SJCRH30 (cell line): ENCODE measurements around the gene SEL1L3. TPM values are rescaled to one million over a fixed set of nuclear protein-coding genes. Genes with fewer than 3 reads are reported as not detected.

Experiments
- DNase-seq, 2 experiments: peaks; one replicate each; pipeline ENCODE4 v3.0.0-alpha.2; 2015 to 2020
- H3K27ac ChIP-seq: fragments of 250-450 bp; sonication (Bioruptor Pico); 2 replicates; pipeline ENCODE4 v1.5.1; 2020; ENCODE audit warnings: mild to moderate bottlenecking, moderate library complexity
- H3K27me3 ChIP-seq: fragments of 250-450 bp; sonication (Bioruptor Pico); 2 replicates; pipeline ENCODE4 v1.5.1; 2020; ENCODE audit warnings: mild to moderate bottlenecking, moderate library complexity
- H3K36me3 ChIP-seq: fragments of 250-450 bp; sonication (Bioruptor Pico); 2 replicates; pipeline ENCODE4 v1.5.1; 2020; ENCODE audit warnings: mild to moderate bottlenecking, moderate library complexity
- H3K4me1 ChIP-seq: fragments of 250-450 bp; sonication (Bioruptor Pico); 2 replicates; pipeline ENCODE4 v1.5.1; 2020; ENCODE audit warnings: mild to moderate bottlenecking, moderate library complexity
- H3K4me3 ChIP-seq: fragments of 250-450 bp; sonication (Bioruptor Pico); 2 replicates; pipeline ENCODE4 v1.5.1; 2020; ENCODE audit warnings: mild to moderate bottlenecking, moderate library complexity
- H3K9me3 ChIP-seq: fragments of 250-450 bp; sonication (Bioruptor Pico); replicated peaks from 2 replicates; pipeline ENCODE4 v1.5.1; 2020; ENCODE audit warnings: mild to moderate bottlenecking, moderate library complexity
- total RNA-seq: library from RNA; depleted of rRNA; stranded (reverse); fragments of >200 nt; shearing (Covaris generic); gene quantifications from 2 replicates; pipeline ENCODE4 v1.2.3, GENCODE V29; 2014

SEL1L3 gene
- total RNA-seq, 1 experiment from 2014 or later = 52.3 TPM

DNA sequence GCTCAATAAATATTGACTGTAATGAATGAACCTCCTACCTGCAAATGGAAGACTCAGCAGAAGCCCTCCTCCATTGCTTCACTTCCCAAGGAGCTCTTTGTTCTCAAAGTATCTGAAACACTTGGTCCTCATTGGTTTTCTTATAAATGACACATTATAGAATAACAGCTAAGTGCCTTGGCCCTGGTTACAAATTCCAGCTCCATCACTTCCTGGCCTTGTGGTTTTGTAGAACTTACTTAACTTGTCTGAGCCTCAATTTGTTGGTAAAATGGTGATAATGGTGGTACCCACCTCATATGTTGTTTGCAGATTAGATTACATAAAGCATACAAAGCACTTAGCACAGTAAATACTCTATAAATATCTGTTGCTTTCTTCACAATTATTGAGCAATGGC is 26.0 kb upstream of the SEL1L3 start:
- Histone ChIP-seq H3K4me3 (no peak overlapping the region), H3K4me1 (peaks cover 8% of the 10 kb centered on the region), H3K27ac (no peak overlapping the region), H3K36me3 (no peaks in the 10 kb centered on the region), H3K9me3 (no peaks in the 10 kb centered on the region), H3K27me3 (no peaks in the 10 kb centered on the region)
- no peak for DNase-seq

DNA sequence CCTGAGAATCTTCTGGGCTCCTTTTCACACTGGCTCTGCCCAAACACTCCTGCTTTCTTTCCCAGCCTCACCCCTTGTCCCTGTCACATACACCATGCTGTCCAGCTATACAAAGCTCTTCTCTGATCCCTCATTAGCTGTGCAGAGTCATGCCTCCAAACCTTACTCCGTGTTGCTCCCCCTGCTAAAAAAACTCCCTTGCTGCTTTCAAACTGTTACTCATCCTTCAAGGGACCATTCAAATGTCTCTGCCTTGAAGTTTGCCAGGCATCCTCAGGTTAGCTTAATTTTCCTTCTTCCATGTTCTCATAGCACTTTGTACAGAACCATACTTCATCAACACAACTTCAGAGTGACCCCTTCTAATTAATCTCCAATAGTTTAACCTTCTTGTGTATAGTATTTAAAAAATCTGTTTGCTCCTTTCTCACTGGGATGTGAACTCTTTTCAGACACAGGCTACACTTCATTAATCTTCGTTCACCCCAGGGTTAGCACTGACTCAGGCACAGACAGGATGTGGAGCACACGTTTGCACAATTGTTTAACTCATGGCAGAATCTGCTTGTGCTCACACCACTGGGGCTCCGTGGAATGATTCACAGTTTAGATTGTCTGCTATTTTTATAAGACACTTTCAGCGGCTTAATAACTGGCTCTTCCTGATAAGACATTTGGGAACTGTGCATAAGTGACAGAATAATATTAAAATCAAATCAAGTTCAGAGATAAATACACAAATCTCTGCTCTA is 21.4 kb upstream of the SEL1L3 start:
- Histone ChIP-seq H3K36me3 (no peaks in the 10 kb centered on the region), H3K9me3 (no peaks in the 10 kb centered on the region), H3K4me1 (no peaks in the 10 kb centered on the region), H3K27me3 (no peaks in the 10 kb centered on the region), H3K4me3 (no peak overlapping the region), H3K27ac (no peak overlapping the region)
- DNase-seq = no peak

DNA sequence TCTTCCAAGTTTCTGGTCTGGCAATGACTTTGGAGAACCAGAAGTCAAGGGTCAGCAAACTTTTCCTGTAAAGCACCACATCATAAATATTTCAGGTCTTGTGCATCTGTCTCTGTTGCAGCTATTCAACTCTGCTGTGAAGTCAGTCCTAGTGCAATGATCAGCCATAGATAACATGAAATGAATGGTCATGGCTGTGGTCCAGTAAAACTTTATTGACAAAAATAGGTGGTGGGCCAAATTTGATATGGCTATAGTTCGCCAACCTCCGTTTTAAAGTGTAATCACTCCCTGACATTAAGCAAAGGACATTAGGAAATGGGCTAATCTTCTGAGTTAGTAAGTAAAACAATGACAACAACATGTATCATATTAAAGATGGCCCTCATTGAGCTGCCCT is 20.8 kb upstream of the SEL1L3 start:
- Histone ChIP-seq H3K27me3 (no peaks in the 10 kb centered on the region), H3K36me3 (no peaks in the 10 kb centered on the region), H3K4me1 (no peaks in the 10 kb centered on the region), H3K4me3 (no peak overlapping the region), H3K9me3 (no peaks in the 10 kb centered on the region), H3K27ac (no peak overlapping the region)
- no peak for DNase-seq

DNA sequence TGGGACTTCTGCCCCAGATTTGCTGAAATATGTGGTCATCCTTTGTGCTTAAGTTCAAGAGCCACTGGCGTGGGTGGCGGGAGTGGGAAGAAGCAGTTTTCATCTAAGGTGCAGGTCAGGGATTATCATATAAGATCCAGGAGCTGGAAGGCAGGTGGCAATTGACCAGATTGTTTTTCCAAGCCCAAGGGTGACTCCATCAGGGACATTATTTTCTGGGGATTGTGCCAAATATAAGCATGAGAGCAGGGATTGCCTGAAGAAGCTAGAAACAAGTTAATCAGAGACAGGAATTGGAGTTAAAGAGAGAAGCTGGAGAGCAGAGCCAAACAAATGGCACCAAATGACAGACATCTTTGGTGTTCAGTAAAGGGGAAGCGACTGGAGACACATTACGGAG is 19.4 kb upstream of the SEL1L3 start:
- no peak for DNase-seq
- Histone ChIP-seq H3K4me3 (no peak overlapping the region), H3K27me3 (no peaks in the 10 kb centered on the region), H3K36me3 (no peaks in the 10 kb centered on the region), H3K27ac (no peak overlapping the region), H3K4me1 (no peaks in the 10 kb centered on the region), H3K9me3 (no peaks in the 10 kb centered on the region)

DNA sequence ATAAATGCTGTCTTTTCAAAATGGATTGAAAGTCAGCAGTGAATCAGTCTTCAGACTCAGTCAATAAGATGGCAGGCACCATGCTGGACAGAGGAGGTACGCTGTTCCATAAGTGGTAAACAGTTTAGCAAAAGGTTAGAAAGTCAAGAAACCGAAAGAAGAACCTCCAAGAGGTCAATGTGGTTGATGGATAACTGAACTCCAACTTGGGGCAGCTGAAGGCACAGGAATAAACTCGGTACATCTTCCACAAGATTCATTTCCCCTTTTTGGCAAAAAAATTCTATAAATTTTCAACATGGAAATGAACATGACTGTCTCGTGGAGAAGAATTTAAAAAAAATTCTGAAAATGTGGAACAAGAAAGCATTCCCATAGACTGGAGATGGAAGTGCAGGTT is 18.4 kb upstream of the SEL1L3 start:
- Histone ChIP-seq H3K36me3 (no peaks in the 10 kb centered on the region), H3K27ac (no peak overlapping the region), H3K9me3 (no peaks in the 10 kb centered on the region), H3K4me1 (no peaks in the 10 kb centered on the region), H3K27me3 (no peaks in the 10 kb centered on the region), H3K4me3 (no peak overlapping the region)
- DNase-seq = no peak

DNA sequence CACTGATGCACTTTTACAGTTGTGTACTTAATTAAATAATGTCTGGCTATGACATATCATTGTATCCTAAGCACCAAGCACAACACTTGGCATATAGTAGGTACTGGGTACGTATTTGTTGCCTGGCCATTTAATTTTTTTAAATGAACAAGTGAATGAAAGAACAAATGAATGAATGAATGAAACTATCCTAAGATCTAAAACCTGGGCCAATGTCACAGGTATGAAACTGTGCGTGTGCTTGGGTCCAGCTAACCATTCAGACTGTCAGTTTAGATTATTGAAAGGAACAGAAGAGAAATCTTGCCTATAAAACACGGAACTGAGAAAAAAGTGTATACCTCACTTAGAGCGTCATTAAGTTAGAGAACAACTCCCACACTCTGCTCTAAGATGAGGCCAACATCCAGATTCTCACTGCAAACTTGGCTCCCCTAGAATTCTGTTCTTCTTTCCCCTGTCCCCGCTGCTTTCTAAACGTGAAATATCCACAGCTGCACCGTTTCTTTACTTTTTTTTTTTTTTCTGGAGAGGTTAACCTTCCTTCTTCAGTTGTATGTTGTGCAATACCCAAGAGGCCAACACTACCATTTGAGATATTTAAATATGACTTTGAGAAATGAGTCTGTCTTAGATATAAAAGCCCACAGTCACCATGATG is 17.3 kb upstream of the SEL1L3 start:
- Histone ChIP-seq H3K36me3 (no peaks in the 10 kb centered on the region), H3K4me3 (no peak overlapping the region), H3K9me3 (no peaks in the 10 kb centered on the region), H3K4me1 (no peaks in the 10 kb centered on the region), H3K27me3 (no peaks in the 10 kb centered on the region), H3K27ac (no peak overlapping the region)
- DNase-seq = no peak

DNA sequence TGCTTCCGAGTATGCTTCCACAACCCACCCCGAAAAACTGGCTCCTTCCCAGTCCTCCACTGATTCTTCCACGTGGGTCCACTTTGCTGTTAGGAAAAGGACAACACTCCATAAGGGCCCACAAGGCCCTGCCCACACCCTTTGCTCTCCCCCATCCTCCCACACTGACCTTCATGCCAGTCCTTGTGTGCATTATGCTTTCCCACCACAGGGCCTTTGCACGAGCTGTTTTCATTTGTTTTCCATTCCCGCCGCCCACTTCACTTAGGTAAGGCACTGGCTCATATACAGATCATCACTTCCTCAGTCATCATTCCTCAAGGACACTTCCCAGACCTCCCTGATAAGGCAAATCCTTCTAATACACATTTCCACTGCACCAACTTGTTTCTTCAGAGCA is 16.8 kb upstream of the SEL1L3 start:
- H3K4me1 ChIP-seq = no peaks in the 10 kb centered on the region

DNA sequence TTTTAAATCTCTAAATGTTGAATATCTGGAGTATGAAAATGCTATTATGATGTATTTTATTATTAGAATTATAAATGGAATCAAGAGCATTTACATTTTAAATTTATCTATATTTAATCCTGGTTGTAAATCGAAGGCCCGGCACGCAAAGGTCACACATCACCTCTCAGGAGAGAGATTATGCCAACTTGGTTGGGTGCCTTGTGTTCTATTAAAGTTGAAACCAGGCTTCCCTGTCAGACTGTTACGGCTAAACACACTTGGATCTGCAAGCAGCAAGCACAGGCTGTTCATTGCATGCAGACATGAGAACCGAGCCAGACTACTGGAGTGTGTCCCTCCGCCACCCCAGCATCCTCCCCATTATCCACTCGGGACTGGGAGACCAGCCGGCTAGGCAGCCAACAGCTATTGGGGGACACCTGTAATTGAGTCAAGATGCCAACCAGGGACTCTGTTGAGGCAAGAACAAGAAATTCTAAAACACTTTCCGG is 16.4 kb upstream of the SEL1L3 start:
- Histone ChIP-seq H3K4me1 (no peaks in the 10 kb centered on the region), H3K4me3 (no peak overlapping the region)
- DNase-seq = no peak

More for the DNA sequence above, 16.8 kb upstream of the SEL1L3 start:
- Histone ChIP-seq H3K27me3 (no peaks in the 10 kb centered on the region), H3K9me3 (no peaks in the 10 kb centered on the region), H3K4me3 (no peak overlapping the region), H3K27ac (no peak overlapping the region), H3K36me3 (no peaks in the 10 kb centered on the region)
- DNase-seq = no peak

DNA sequence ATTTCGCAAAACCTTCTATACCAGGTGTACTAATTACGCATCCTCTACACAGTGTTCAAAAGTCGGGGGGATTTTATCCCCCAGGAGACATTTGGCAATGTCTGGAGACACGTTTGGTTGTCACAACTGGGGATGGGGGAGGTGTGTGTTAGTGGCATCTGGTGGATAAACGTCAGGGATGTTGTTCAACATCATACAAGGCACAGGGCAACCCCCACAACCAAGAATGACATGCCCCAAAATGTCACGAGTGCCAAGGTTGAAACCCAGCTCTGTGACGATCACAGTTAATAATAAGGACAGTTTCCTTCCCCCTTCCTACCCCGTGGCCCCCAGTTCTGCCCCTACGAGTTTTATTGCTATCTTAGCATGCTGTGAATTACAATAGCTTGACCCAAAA is 15.9 kb upstream of the SEL1L3 start:
- Histone ChIP-seq H3K9me3 (no peaks in the 10 kb centered on the region), H3K27me3 (no peaks in the 10 kb centered on the region), H3K4me1 (no peaks in the 10 kb centered on the region), H3K36me3 (no peaks in the 10 kb centered on the region), H3K4me3 (no peak overlapping the region), H3K27ac (no peak overlapping the region)
- DNase-seq = no peak

More for the DNA sequence above, 16.4 kb upstream of the SEL1L3 start:
- no peaks in the 10 kb centered on the region for H3K9me3 ChIP-seq
- H3K27me3 ChIP-seq = no peaks in the 10 kb centered on the region
- H3K27ac ChIP-seq = no peak overlapping the region
- H3K36me3 ChIP-seq = no peaks in the 10 kb centered on the region

DNA sequence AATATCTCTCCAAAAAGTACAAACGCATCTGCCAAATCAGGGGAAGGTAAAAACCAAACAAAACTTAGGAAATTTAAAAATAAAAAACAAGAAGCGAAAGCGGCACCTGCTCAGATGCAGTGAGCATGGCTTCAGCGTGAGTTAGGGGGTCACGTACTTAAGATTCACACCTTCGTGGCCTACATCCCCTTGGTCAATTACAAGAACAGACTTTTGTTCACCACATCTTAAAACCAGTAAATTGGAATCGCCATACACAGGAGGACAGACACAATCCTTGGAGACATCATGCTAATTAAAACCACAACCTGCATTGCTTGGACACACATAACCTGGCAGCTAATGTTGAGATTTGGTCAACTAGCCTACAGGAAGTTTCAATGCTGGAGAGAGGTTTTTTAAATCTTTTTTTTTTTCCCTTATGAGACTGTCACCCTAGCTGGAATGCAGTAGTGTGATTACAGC is 12.5 kb upstream of the SEL1L3 start:
- H3K27ac ChIP-seq = no peak overlapping the region

DNA sequence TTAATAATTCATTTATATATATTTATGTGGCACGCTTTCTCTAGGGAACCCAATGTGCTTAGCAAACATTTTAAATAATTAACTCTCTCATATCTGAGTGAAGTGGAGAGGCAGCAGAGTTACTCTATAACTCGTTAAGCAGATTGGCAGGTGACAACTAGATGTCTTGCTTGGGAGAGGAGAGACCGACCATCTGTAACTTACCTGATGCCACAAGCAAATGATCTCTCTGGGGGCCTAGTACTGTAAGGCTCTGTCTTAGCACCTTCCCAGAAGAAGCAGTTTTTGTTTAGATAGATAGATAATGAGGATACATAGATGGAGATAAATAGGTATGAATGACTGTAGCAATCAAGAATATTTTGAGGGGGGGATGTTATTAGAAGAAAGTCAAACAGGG is 11.9 kb upstream of the SEL1L3 start:
- Histone ChIP-seq H3K4me3 (no peak overlapping the region), H3K36me3 (no peaks in the 10 kb centered on the region), H3K27me3 (no peaks in the 10 kb centered on the region), H3K9me3 (no peaks in the 10 kb centered on the region), H3K4me1 (no peaks in the 10 kb centered on the region), H3K27ac (no peak overlapping the region)
- no peak for DNase-seq

More for the DNA sequence above, 12.5 kb upstream of the SEL1L3 start:
- Histone ChIP-seq H3K4me1 (no peaks in the 10 kb centered on the region), H3K27me3 (no peaks in the 10 kb centered on the region), H3K4me3 (no peak overlapping the region), H3K9me3 (no peaks in the 10 kb centered on the region), H3K36me3 (no peaks in the 10 kb centered on the region)
- no peak for DNase-seq

DNA sequence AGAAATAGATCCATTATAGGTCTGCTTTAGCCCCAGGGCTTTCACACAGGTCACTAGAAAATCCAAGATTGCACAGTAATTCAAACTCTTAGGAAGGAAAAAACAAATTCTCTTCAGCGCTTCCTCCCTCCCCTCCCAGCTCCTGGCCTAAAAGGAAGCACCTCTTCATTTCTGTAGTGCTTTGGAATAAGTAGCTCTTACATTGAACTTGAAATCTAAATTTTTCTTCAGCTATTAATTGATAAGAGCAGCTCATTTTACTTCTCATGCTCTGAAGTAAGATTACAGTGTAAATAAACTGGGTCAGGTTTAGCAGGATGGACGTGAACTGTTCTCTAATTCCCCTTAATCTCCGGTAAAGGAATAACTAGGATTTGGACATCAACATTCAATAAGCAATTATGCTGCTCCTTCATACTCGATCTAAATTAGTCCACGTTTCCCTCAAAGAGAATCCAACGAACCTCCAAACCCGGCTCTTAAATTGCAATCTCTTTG is 10.9 kb upstream of the SEL1L3 start:
- no peak overlapping the region for H3K4me3 ChIP-seq
- H3K27me3 ChIP-seq = no peaks in the 10 kb centered on the region
- no peaks in the 10 kb centered on the region for H3K36me3 ChIP-seq
- H3K27ac ChIP-seq = no peak overlapping the region
- DNase-seq = no peak
- H3K4me1 ChIP-seq = no peaks in the 10 kb centered on the region
- H3K9me3 ChIP-seq = no peaks in the 10 kb centered on the region

DNA sequence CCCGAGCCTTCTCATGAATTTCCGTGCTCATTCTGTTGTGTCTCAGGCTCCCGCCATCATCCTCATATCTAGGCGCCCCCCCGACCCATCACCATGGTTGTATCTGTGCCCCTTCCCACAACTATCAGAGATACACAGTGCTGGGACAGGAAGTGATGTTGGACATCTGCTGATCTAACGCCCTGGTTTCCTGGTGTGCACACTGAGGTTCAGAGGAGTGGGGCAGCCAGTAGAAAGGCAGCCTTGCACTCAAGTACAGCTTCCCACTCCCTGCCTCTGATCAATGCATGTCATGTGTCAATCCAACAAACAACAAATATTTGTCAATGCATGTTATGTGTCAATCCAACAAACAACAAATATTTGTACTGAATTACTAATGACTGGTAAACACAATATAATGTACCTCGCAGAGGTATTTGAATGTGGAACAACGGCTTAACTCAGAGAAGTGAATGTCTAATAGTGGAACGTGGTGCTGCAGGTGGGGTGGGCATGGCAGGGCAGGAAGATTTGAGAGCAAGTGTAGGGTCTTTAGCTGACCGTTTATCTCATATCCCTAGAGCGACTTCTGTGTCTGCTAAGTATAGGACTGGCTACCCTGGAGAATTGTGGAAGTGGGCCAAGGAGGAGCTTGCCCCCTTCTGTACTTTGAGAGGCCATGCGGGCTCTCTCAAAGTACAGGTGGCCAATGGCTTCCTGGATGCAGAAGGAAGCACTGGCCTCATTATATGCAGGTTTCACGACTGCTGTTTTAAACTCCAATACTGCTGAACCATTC is 10.3 kb upstream of the SEL1L3 start:
- no peak overlapping the region for H3K27ac ChIP-seq
- DNase-seq = no peak
- H3K27me3 ChIP-seq = no peaks in the 10 kb centered on the region
- no peaks in the 10 kb centered on the region for H3K9me3 ChIP-seq
- H3K36me3 ChIP-seq = no peaks in the 10 kb centered on the region
- H3K4me3 ChIP-seq = no peak overlapping the region
- H3K4me1 ChIP-seq = no peaks in the 10 kb centered on the region

DNA sequence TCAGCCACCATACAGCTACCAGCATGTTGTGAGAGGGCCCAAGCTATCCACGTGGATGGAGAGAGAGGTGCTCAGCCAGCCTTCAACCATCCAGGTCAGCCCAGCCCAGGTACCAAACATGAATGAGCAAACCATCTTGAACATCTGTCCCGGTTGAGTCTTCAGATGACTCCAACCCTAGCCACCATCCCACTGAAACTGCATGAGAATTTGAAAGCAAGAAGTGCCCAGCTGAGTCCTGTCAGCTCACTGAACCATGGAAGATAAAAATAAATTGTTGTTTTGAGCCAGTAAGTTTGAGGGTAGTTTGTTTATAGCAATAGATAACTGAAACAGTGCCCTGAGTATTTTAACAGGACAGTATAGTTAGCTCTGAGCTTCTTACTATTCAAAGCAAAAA is 7.3 kb upstream of the SEL1L3 start:
- H3K36me3 ChIP-seq = no peaks in the 10 kb centered on the region
- no peaks in the 10 kb centered on the region for H3K27me3 ChIP-seq
- no peak overlapping the region for H3K27ac ChIP-seq
- no peak overlapping the region for H3K4me3 ChIP-seq
- no peak for DNase-seq
- no peaks in the 10 kb centered on the region; the same call in 1 of the 2 replicates for H3K4me1 ChIP-seq
- no peaks in the 10 kb centered on the region for H3K9me3 ChIP-seq

DNA sequence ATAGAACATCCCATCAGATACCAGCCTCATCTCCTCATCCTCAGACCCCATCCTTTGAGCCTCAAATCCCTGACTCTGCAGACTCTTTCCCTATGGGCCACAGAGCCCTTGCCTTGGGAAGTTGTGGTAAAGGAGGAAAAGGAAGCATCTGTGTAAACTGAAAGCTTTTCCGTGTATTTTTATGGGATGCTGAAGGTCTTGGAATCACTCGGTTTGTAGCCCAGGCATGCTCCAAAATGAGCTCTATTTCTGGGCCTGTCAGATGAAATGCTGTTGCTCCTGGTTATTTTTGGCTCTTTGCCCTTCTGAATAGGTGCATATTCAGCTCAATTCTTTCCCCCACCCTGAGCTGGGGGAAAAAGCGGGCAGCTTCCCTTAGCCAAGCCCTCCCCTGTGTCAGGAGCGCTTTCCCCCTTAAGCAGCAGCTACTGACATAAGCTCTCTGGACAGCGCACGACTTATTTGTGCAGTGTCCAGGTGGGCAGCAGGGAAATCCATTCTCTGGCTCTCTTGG is 5.0 kb upstream of the SEL1L3 start:
- Histone ChIP-seq H3K9me3 (no peaks in the 10 kb centered on the region), H3K27me3 (no peaks in the 10 kb centered on the region), H3K36me3 (no peaks in the 10 kb centered on the region), H3K27ac (no peak overlapping the region), H3K4me1 (peaks cover 6% of the 10 kb centered on the region; the same call in 1 of the 2 replicates), H3K4me3 (no peak overlapping the region)
- no peak for DNase-seq
